NCI-H345 treated with DMSO at 0.1 percent for 48 hours (cell line): Measurements from ENCODE around the gene ENAH.

ENCODE experiments used
- DNase-seq: peaks from one replicate; lab custom pipeline; 2025; ENCODE audit not compliant: unreplicated experiment; lab: John Stamatoyannopoulos, UW

Gene ENAH

GRCh38 chr1:225572422-225572821 is 80.5 kb downstream of the ENAH start:
- DNase-seq = no peak

DNA sequence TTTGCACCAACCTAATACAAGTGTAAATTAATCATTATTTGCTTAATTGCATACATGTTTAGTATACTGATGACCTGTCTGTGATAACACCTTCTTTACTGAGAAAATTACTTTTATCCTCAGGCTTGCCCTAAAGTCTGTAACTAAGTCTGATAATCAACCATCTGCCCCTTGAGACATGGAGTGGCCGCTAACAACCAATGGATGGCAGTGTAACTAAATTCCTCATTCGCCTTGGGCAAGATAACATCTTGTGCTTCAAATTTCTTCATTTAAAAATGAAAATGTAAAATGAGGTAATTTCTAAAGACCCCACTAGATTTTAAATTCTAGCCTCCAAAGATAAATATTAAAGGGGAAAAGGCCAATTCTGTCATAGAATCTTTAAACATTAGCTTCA is 85.1 kb downstream of the ENAH start:
- no peak for DNase-seq

DNA sequence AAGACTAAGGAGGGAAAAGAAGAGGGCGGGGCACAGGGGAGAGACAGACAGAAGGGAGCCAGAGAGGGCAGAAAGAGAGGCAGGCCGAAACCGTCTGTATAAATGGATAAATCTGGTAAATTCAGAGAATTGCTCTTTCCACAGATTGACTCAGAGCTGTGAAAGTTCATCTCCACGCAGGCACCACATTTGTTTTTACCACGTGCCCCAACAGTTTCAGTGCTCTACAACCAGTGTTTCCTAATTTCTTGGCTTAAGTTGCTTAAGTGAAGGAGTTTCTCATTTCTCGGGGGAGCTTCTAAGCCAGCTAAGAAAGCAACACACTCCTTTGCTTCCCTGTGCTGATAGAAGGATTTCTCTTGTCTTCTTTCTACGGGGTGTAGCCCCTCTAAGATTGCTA is 87.1 kb downstream of the ENAH start:
- no peak for DNase-seq

DNA sequence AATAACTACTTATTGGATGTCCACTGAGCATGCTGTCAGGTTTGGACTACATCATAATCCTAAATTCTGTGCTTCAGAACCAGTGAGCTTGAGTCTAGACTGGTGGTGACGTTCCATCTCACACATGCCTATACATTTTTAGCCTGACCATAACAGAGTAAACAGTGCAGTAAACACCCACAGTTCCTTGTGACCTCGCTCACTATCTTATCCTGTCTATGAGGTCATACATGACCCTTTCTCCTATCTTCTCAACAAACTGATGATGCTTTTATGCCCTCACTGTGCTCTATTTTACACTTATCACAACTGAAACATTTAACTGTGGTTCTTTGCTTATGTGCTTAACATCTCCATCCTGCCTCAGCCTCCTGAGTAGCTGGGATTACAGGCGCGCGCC is 91.2 kb downstream of the ENAH start:
- DNase-seq = no peak

DNA sequence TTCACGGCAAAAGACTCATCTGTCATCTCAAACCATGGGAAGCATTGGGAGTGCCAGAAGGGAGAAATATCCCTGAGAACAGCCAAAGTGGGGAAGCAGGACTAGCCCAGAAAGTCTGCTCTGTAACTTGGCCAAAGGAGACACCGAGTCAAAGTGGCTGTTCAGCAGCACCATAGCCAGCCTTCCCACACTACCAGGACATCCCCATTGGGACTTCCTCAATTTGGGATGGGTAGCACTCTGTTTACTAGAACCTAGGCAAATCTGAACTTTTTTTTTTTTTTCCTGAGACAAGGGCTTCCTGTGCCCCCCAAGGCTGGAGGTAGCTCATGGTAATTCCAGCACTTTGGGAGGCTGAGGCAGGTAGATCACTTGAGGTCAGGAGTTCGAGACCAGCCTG is 93.0 kb downstream of the ENAH start:
- no peak for DNase-seq

GRCh38 chr1:225559326-225559725 is 93.6 kb downstream of the ENAH start:
- DNase-seq = no peak

DNA sequence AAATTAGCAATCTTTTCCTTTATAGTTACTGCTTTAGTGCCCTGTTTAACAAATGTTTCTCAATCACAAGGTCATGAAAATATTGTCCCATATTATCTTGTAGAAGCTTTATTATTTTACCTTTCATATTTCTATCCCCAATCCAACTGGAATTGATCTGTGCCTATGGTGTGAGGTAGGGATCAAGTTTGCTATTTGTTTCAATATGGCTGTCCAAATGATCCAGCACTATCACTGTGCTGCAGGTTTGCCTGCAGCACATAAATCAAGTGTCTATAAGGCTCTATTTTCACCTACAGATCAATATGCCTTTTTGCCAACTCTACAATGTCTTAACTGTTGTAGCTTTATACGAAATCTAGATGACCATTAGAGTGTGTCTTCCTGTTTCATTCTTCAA is 96.2 kb downstream of the ENAH start:
- DNase-seq = no peak

GRCh38 chr1:225555821-225556220 is 97.1 kb downstream of the ENAH start:
- no peak for DNase-seq

GRCh38 chr1:225554216-225554812 is 98.6 kb downstream of the ENAH start:
- peak; percentile 6 for DNase-seq

DNA sequence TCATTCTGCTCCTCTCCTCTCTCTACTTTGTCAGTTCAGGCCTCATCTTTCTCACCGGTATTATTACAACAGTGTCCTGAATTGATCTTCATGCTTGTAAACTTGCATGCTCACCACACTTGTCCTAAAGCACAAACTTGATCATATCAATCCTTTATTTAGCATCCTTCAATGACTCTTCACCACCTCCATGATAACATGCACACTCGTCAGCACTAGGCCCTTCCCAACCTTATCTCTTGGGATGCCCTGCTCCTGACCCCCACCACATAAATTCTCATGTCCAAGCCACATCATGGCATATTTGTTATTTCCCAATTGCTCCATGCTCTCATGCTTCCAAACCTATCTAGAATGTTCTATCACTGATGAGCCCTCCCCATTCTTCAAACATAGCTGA is 103.1 kb downstream of the ENAH start:
- DNase-seq = no peak

DNA sequence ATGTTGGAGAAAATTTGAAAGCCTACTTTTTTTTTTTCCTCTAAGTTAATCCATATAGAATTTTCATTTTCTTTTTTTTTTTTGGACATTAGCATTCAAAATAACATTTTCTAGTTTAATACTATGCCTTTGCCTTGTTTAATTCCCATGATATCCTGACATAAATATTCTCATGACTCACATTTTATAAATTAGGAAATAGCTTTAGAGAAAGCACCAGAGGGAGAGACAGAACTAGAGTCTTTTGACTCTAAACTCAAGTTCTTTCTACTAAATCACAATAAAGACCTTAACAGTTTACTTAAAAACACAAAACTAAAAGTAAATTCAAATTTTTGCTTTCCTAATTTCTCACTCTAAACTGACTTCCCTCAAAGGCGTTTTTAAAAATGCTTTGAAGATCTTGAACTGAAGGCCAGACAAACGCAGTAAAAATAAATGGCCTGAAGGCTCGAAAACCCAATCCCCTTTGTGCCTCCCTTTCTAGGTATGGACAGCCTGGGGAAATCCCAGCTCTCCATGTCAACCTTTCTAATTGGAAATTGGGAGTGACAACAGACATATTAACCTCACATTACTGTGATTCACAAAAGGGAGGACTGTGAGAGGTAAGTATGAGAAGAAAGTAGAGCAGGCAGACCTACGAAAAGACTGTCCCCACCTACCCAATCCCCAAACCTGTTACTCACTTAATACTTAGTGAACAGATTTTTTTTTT is 104.6 kb downstream of the ENAH start:
- DNase-seq = no peak

- no peak for DNase-seq
Observed at GRCh38 chr1:225545649-225546048, 107.3 kb downstream of the ENAH start.

GRCh38 chr1:225544924-225545323 is 108.0 kb downstream of the ENAH start:
- no peak for DNase-seq

- no peak for DNase-seq
Observed at GRCh38 chr1:225544263-225544662, 108.7 kb downstream of the ENAH start.

- DNase-seq = no peak
Observed at GRCh38 chr1:225543350-225543749, 109.6 kb downstream of the ENAH start.

GRCh38 chr1:225541383-225541782 is 111.5 kb downstream of the ENAH start:
- no peak for DNase-seq

DNA sequence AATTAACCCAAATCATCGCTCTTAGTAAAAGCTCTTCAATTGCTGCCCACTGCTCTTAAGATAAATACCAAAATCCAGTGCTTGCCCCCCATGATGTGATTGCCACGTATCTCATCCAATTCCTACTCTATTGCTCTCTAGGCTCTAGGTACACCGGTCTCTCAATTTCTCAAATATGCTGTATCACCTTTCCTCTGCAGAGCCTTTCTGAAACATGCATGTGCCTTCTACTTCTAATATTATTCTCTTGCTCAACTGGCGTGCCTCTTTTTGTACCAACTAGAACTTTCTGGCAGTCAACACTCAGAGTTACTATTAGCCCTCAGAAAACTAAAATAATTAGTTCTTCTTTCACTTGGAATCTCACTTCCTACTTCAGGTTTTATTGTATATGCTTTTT is 113.3 kb downstream of the ENAH start:
- DNase-seq = no peak

DNA sequence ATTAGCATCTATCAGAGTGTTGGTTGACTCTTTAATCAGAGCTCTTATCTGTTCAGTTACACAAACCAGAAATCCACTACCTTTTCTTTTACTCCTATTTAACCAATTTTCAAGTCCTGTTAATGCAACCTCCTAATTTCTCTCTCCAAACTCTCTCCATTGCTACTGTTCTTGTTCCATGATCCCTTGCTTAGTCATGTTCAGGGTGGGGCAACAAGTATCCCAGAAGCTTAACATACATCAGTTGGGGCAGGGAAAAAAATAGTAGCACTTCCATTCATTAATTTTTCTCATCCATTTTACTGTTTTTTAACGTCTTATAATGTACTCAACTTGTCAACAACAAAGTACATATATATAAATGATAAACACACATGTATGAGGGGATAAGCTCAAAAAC is 113.9 kb downstream of the ENAH start:
- DNase-seq = no peak

- DNase-seq = no peak
Observed at GRCh38 chr1:225537554-225538251, 115.2 kb downstream of the ENAH start.

GRCh38 chr1:225535280-225535679 is 117.6 kb downstream of the ENAH start:
- DNase-seq = no peak

DNA sequence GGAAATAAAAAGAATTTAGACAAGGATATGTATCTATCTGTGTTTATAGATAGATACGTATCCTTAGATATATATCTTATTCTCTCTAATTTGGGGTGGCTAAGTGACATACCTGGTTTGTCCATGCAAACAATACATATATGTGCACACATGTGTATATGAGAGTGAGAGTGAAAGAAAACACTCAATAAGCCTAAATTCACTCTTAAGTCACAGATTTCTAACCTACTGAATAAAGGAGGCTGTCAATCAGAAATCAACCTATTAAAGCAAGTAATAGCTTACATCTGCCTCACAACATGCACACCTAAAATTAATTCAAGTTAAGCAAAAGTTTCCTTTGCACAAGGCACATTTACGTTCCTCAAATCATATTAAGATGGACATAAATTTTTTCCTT is 118.2 kb downstream of the ENAH start:
- DNase-seq = no peak

DNA sequence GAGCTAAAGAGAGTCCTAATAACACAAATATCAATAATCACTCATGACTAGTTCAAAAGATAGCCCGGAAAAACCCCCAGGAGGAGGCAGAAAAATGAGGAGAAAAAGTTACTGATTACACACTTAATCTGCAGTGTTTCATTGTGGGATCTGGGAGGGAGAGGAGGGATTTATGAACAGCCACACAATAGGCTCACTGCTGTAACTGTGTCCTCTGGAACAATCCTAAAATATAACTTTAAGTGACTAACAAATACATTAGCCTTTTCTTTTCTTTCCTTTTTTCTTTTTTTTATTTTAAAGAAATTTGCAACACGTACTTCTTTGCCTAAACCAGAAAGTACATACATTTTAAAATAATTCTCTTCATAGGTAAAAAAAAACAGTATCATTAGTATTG is 118.8 kb downstream of the ENAH start:
- DNase-seq = no peak
